CD14-positive monocyte (primary cell): ENCODE data around the gene DGKB. TPM values are rescaled to one million over a fixed set of nuclear protein-coding genes. Genes with fewer than 3 reads are reported as not detected.

ENCODE experiments used
- DNase-seq, 3 donors: peaks; one replicate each; pipeline ENCODE4 v3.0.0-alpha.2; 2011 to 2022
- H2AFZ ChIP-seq: 2 replicates; pipeline ENCODE4 v1.6.0; 2012; ENCODE audit warnings: mild to moderate bottlenecking, low read depth, low read length, inconsistent platforms; ENCODE audit not compliant: insufficient read depth, poor library complexity, severe bottlenecking
- H3K27ac ChIP-seq, 2 donors: 1 replicate in 1 of 2; 2 replicates in 1 of 2; pipeline ENCODE4 v1.5.1; 2012 to 2013; ENCODE audit warnings: low read length in 2 of 2, control low read depth in 1 of 2, inconsistent platforms in 1 of 2, low read depth in 1 of 2, mild to moderate bottlenecking in 1 of 2
- H3K27me3 ChIP-seq, 2 donors: one replicate each; pipeline versions ENCODE4 v1.6.0 to v1.6.1; 2011 to 2013; ENCODE audit warnings: low read length in 2 of 2; ENCODE audit not compliant: control insufficient read depth in 2 of 2, insufficient read depth in 2 of 2
- H3K36me3 ChIP-seq, 2 donors: replicated peaks in 1 of 2; 1 replicate in 1 of 2; 2 replicates in 1 of 2; pipeline versions ENCODE4 v1.5.1 to v1.6.1; 2012 to 2013; ENCODE audit warnings: low read length in 2 of 2, control low read depth in 1 of 2, inconsistent platforms in 1 of 2, mild to moderate bottlenecking in 1 of 2; ENCODE audit not compliant: insufficient read depth in 2 of 2, control insufficient read depth in 1 of 2
- H3K4me1 ChIP-seq, 2 donors: 1 replicate in 1 of 2; 2 replicates in 1 of 2; pipeline versions ENCODE4 v1.5.1 to v1.6.1; 2012 to 2013; ENCODE audit warnings: low read length in 2 of 2, control low read depth in 1 of 2, inconsistent platforms in 1 of 2, mild to moderate bottlenecking in 1 of 2, moderate library complexity in 1 of 2; ENCODE audit not compliant: insufficient read depth in 2 of 2, control insufficient read depth in 1 of 2
- H3K4me2 ChIP-seq: replicated peaks from 2 replicates; pipeline ENCODE3; 2012; ENCODE audit warnings: low read length, moderate library complexity, mild to moderate bottlenecking; ENCODE audit not compliant: poor library complexity, severe bottlenecking; ENCODE audit errors: extremely low read depth
- H3K4me3 ChIP-seq, 3 experiments: fragments of 200-600 bp in 1 of 3; sonication (generic) in 1 of 3; replicated peaks in 1 of 3; 1 replicate in 2 of 3; 2 replicates in 1 of 3; pipeline ENCODE4 v1.5.1; 2011 to 2013; ENCODE audit warnings: low read length in 3 of 3, mild to moderate bottlenecking in 3 of 3, control low read depth in 2 of 3, low read depth in 2 of 3, inconsistent platforms in 1 of 3, moderate library complexity in 1 of 3
- H3K79me2 ChIP-seq: 2 replicates; pipeline ENCODE4 v1.6.0; 2012; ENCODE audit warnings: mild to moderate bottlenecking, control low read depth, inconsistent platforms, low read length, moderate library complexity; ENCODE audit not compliant: insufficient read depth
- H3K9ac ChIP-seq: 2 replicates; pipeline ENCODE4 v1.6.0; 2017; ENCODE audit warnings: low read length, mild to moderate bottlenecking; ENCODE audit not compliant: insufficient read depth, poor library complexity, severe bottlenecking
- H3K9me3 ChIP-seq, 2 donors: replicated peaks in 1 of 2; 1 replicate in 1 of 2; 2 replicates in 1 of 2; pipeline versions ENCODE4 v1.5.1 to v1.6.1; 2012 to 2013; ENCODE audit warnings: low read length in 2 of 2, control low read depth in 1 of 2; ENCODE audit not compliant: control insufficient read depth in 1 of 2, insufficient read depth in 1 of 2
- H4K20me1 ChIP-seq: 2 replicates; pipeline ENCODE4 v1.6.0; 2012; ENCODE audit warnings: mild to moderate bottlenecking, low read length, control low read depth, moderate library complexity; ENCODE audit not compliant: insufficient read depth
- H3K27ac Mint-ChIP-seq, 7 donors: one replicate each; pipeline ENCODE4 v1.8.0; 2020; ENCODE audit warnings: mild to moderate bottlenecking in 7 of 7, mixed read lengths in 7 of 7, moderate library complexity in 6 of 7, inconsistent platforms in 2 of 7
- H3K27me3 Mint-ChIP-seq, 3 donors: one replicate each; pipeline ENCODE4 v1.8.0; 2021 to 2022; ENCODE audit warnings: low read depth in 3 of 3, mild to moderate bottlenecking in 3 of 3, mixed read lengths in 3 of 3, moderate library complexity in 3 of 3, inconsistent platforms in 1 of 3
- H3K36me3 Mint-ChIP-seq, 2 donors: one replicate each; pipeline ENCODE4 v1.8.0; 2020; ENCODE audit warnings: mixed read lengths in 2 of 2, inconsistent platforms in 1 of 2, mild to moderate bottlenecking in 1 of 2
- H3K4me1 Mint-ChIP-seq: one replicate; pipeline ENCODE4 v1.8.0; 2020; ENCODE audit warnings: mild to moderate bottlenecking, mixed read lengths
- H3K4me3 Mint-ChIP-seq, 2 donors: one replicate each; pipeline ENCODE4 v1.8.0; 2020; ENCODE audit warnings: mild to moderate bottlenecking in 2 of 2, mixed read lengths in 2 of 2, moderate library complexity in 1 of 2
- H3K9me3 Mint-ChIP-seq, 7 donors: one replicate each; pipeline ENCODE4 v1.8.0; 2020 to 2022; ENCODE audit warnings: mixed read lengths in 7 of 7, mild to moderate bottlenecking in 6 of 7, moderate library complexity in 6 of 7, inconsistent platforms in 2 of 7
- WGBS: methylation state at CpG from one replicate; pipeline ENCODE4 v1.1.5; 2013; ENCODE audit warnings: missing lambda C conversion rate; ENCODE audit not compliant: insufficient coverage; 5-methylcytosine and 5-hydroxymethylcytosine counted together
- intact Hi-C, 2 donors: fragments of 100-400 bp; cut with micrococcal nuclease; formaldehyde crosslinking; loops; one replicate each; pipeline versions ENCODE4 v1.15.0 to v1.15.1; 2023
- polyA plus RNA-seq, 3 donors: library from polyadenylated mRNA; depleted of rRNA in 1 of 3; unstranded in 2 of 3; stranded (reverse) in 1 of 3; fragments of 300-500 nt in 2 of 3; fragments of >200 nt in 1 of 3; fragmentation: Illumina TruSeq in 2 of 3; gene quantifications; 1 replicate in 2 of 3; 2 replicates in 1 of 3; pipeline ENCODE4 v1.2.3, GENCODE V29; 2012 to 2021
- TF ChIP-seq, protein P1 (sequence below): fragments of 200-600 bp; IDR thresholded peaks from one replicate; pipeline ENCODE4 v1.8.0; 2022; ENCODE audit warnings: antibody characterized with exemption, mild to moderate bottlenecking

DGKB gene
- polyA plus RNA-seq, 3 donors, result not detected

GRCh38 chr7:14457568-14458453, 444.7 kb downstream of the DGKB start:
- no peaks in the 10 kb centered on the region for H3K36me3 ChIP-seq
- no peak overlapping the region for H2AFZ ChIP-seq
- Mint-ChIP-seq H3K4me3 (no peak overlapping the region), H3K36me3 (no peaks in the 10 kb centered on the region), H3K9me3 (no peaks in the 10 kb centered on the region), H3K27me3 (no peaks in the 10 kb centered on the region), H3K4me1 (no peaks in the 10 kb centered on the region), H3K27ac (no peak overlapping the region)
- intact Hi-C loops, result no loop called here
- 40% methylated on average over 5 of the region's 13 CpGs for WGBS
- H3K27ac ChIP-seq, result no peak overlapping the region
- no peak overlapping the region for H3K4me3 ChIP-seq
- no peak overlapping the region for H3K9ac ChIP-seq
- no peak overlapping the region for H3K4me2 ChIP-seq
- TF ChIP-seq, protein P1, sequence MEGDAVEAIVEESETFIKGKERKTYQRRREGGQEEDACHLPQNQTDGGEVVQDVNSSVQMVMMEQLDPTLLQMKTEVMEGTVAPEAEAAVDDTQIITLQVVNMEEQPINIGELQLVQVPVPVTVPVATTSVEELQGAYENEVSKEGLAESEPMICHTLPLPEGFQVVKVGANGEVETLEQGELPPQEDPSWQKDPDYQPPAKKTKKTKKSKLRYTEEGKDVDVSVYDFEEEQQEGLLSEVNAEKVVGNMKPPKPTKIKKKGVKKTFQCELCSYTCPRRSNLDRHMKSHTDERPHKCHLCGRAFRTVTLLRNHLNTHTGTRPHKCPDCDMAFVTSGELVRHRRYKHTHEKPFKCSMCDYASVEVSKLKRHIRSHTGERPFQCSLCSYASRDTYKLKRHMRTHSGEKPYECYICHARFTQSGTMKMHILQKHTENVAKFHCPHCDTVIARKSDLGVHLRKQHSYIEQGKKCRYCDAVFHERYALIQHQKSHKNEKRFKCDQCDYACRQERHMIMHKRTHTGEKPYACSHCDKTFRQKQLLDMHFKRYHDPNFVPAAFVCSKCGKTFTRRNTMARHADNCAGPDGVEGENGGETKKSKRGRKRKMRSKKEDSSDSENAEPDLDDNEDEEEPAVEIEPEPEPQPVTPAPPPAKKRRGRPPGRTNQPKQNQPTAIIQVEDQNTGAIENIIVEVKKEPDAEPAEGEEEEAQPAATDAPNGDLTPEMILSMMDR, result peak; percentile 86
- no peaks in the 10 kb centered on the region for H3K4me1 ChIP-seq
- H3K9me3 ChIP-seq, result no peaks in the 10 kb centered on the region
- no peaks in the 10 kb centered on the region for H3K27me3 ChIP-seq
- peak; percentile 13 to 53 (median 43) for DNase-seq
- H4K20me1 ChIP-seq, result no peaks in the 10 kb centered on the region
- no peaks in the 10 kb centered on the region for H3K79me2 ChIP-seq

DNA sequence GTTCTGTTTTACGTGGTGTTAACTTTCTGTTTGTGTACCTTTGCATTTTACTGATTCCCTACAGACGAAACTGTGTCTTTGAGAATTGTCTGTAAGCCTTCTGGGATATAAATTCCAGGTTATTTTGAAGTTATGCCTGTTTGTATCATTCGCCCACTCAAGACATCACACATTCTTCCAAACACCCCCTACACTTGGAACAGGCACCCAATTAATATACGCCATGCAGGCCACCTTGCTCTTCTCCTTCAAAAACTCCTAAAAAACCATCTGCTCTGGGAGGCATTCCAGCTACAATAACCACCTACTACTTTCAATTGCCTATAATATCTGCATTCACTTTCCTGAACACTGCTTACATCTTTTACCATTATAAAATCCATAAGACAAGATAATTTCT, 453.3 kb downstream of the DGKB start:
- H3K79me2 ChIP-seq, result no peaks in the 10 kb centered on the region
- intact Hi-C loops, result no loop called here
- no peak overlapping the region for H3K9ac ChIP-seq
- Mint-ChIP-seq H3K27me3 (no peaks in the 10 kb centered on the region), H3K4me1 (no peaks in the 10 kb centered on the region), H3K4me3 (no peak overlapping the region), H3K9me3 (peaks cover 0 to 4% (median 0%) of the 10 kb centered on the region in 7 donors), H3K27ac (no peak overlapping the region), H3K36me3 (no peaks in the 10 kb centered on the region)
- 83% methylated on average over 1 of the region's 4 CpGs for WGBS
- H3K4me2 ChIP-seq, result no peak overlapping the region
- H2AFZ ChIP-seq, result no peak overlapping the region
- H3K4me3 ChIP-seq, result no peak overlapping the region
- no peaks in the 10 kb centered on the region for H4K20me1 ChIP-seq
- no peaks in the 10 kb centered on the region for H3K9me3 ChIP-seq
- no peaks in the 10 kb centered on the region for H3K36me3 ChIP-seq
- H3K27me3 ChIP-seq, result no peaks in the 10 kb centered on the region
- no peaks in the 10 kb centered on the region for H3K4me1 ChIP-seq
- H3K27ac ChIP-seq, result no peak overlapping the region
- TF ChIP-seq, protein P1, result no peak
- no peak for DNase-seq
